HCT116 (cell line): ENCODE results near the gene APH1B. TPM values are rescaled to one million over a fixed set of nuclear protein-coding genes. Genes with fewer than 3 reads are reported as not detected.

ENCODE experiments used
- ATAC-seq: fragments of 200-7000 bp; cut with Tn5 transposase; 2 replicates; pipeline ENCODE4 v1.9.1; 2020; ENCODE audit warnings: mild to moderate bottlenecking, moderate library complexity
- BruUV-seq: library from RNA; stranded (reverse); fragments of 400-500 nt; replicated peaks from 2 replicates; lab custom pipeline; 2021; lab: Mats Ljungman, UMichigan
- CTCF ChIA-PET: fragments of 300-600 bp; sonication (Branson Sonifier 250); formaldehyde crosslinking; loops from one replicate; lab custom pipeline; 2021; ENCODE audit warnings: antibody characterized with exemption; lab: Charles Lee
- POLR2A ChIA-PET: fragments of 300-600, 350-600 bp; sonication (Branson Sonifier 250); formaldehyde crosslinking; loops from one replicate; lab custom pipeline; 2021; ENCODE audit warnings: antibody characterized with exemption; lab: Charles Lee
- RAD21 ChIA-PET, 2 experiments: fragments of 300-600 bp; sonication (Branson Sonifier 250); formaldehyde crosslinking; loops; one replicate each; lab custom pipeline; 2023; ENCODE audit warnings: low total read pairs in 2 of 2; ENCODE audit not compliant: uncharacterized antibody in 2 of 2, unreplicated experiment in 2 of 2, low non-redundant PET in 1 of 2; lab: Charles Lee
- DNase-seq: peaks from one replicate; pipeline ENCODE4 v3.0.0-alpha.2; 2010; ENCODE audit warnings: low read depth, low spot score
- H2AFZ ChIP-seq: fragments of 200-600 bp; shearing (Covaris generic), sonication (generic); 2 replicates; pipeline ENCODE4 v1.6.1; 2017; ENCODE audit warnings: low read depth, mixed run types, mixed read lengths, antibody characterized with exemption, low read length; ENCODE audit not compliant: poor library complexity, severe bottlenecking
- H3K27ac ChIP-seq: 2 replicates; pipeline ENCODE4 v1.5.1; 2012; ENCODE audit warnings: low read depth, low read length
- H3K27me3 ChIP-seq: fragments of 200-600 bp; sonication (generic); 2 replicates; pipeline ENCODE4 v1.6.1; 2016; ENCODE audit warnings: mixed run types, low read length, mixed read lengths; ENCODE audit not compliant: insufficient read depth
- H3K36me3 ChIP-seq, 2 experiments: fragments of 200-500 bp in 1 of 2; fragments of 200-600 bp in 1 of 2; sonication (Bioruptor generic) in 1 of 2; sonication (generic) in 1 of 2; 2 replicates each; pipeline versions ENCODE4 v1.5.1 to v1.6.1; 2014 to 2016; ENCODE audit warnings: low read length in 2 of 2, inconsistent platforms in 1 of 2, mixed read lengths in 1 of 2, mixed run types in 1 of 2; ENCODE audit not compliant: insufficient read depth in 2 of 2, control insufficient read depth in 1 of 2
- H3K4me1 ChIP-seq, 2 experiments: fragments of 200-600 bp in 1 of 2; sonication (generic) in 1 of 2; 2 replicates each; pipeline versions ENCODE4 v1.5.1 to v1.6.1; 2012 to 2017; ENCODE audit warnings: low read length in 2 of 2, inconsistent platforms in 1 of 2, mild to moderate bottlenecking in 1 of 2, mixed read lengths in 1 of 2, mixed run types in 1 of 2, moderate library complexity in 1 of 2; ENCODE audit not compliant: insufficient read depth in 2 of 2, control insufficient read depth in 1 of 2
- H3K4me2 ChIP-seq: fragments of 200-600 bp; sonication (generic); 2 replicates; pipeline ENCODE4 v1.6.1; 2017; ENCODE audit warnings: mixed run types, low read length, mixed read lengths
- H3K4me3 ChIP-seq, 2 experiments: fragments of 200-600 bp in 1 of 2; sonication (generic) in 1 of 2; replicated peaks in 1 of 2; 2 replicates each; pipeline ENCODE4 v1.5.1; 2011 to 2016; ENCODE audit warnings: low read length in 2 of 2, control low read depth in 1 of 2, low read depth in 1 of 2, mild to moderate bottlenecking in 1 of 2, mixed read lengths in 1 of 2, mixed run types in 1 of 2
- H3K79me2 ChIP-seq: fragments of 200-600 bp; sonication (generic); 2 replicates; pipeline ENCODE4 v1.6.1; 2017; ENCODE audit warnings: mild to moderate bottlenecking, mixed run types, low read length, moderate library complexity, mixed read lengths; ENCODE audit not compliant: insufficient read depth
- H3K9ac ChIP-seq: fragments of 200-600 bp; sonication (generic); 2 replicates; pipeline ENCODE4 v1.6.1; 2016; ENCODE audit warnings: low read length, mixed read lengths
- H3K9me2 ChIP-seq: fragments of 200-600 bp; sonication (generic), shearing (Covaris generic); 2 replicates; pipeline ENCODE4 v1.6.1; 2017; ENCODE audit warnings: mixed run types, mild to moderate bottlenecking, moderate library complexity; ENCODE audit not compliant: insufficient read depth
- H3K9me3 ChIP-seq, 2 experiments: fragments of 200-500 bp in 1 of 2; fragments of 200-600 bp in 1 of 2; sonication (Bioruptor generic) in 1 of 2; sonication (generic) in 1 of 2; 2 replicates each; pipeline ENCODE4 v1.6.1; 2014 to 2017; ENCODE audit warnings: low read length in 2 of 2, mixed read lengths in 2 of 2, inconsistent platforms in 1 of 2, low read depth in 1 of 2, mild to moderate bottlenecking in 1 of 2, mixed run types in 1 of 2, moderate library complexity in 1 of 2; ENCODE audit not compliant: control insufficient read depth in 1 of 2, insufficient read depth in 1 of 2
- H4K20me1 ChIP-seq: fragments of 200-600 bp; sonication (generic), shearing (Covaris generic); 2 replicates; pipeline ENCODE4 v1.6.1; 2017; ENCODE audit warnings: mixed run types, mild to moderate bottlenecking, moderate library complexity; ENCODE audit not compliant: insufficient read depth
- CEBPB ChIP-seq: IDR thresholded peaks from 2 replicates; pipeline ENCODE4 v1.6.1; 2012; ENCODE audit warnings: low read depth
- CTCF ChIP-seq, 3 experiments: fragments of 200-600 bp in 1 of 3; sonication (generic) in 1 of 3; IDR thresholded peaks in 2 of 3; conservative IDR thresholded peaks in 1 of 3; 2 replicates each; pipeline ENCODE4 v1.5.1; 2012 to 2017; ENCODE audit warnings: low read depth in 2 of 3, low read length in 2 of 3, antibody characterized with exemption in 1 of 3, borderline replicate concordance in 1 of 3, control low read depth in 1 of 3, mild to moderate bottlenecking in 1 of 3, mixed read lengths in 1 of 3, mixed run types in 1 of 3, moderate library complexity in 1 of 3; ENCODE audit not compliant: insufficient read depth in 1 of 3
- EGR1 ChIP-seq: IDR thresholded peaks from 2 replicates; pipeline ENCODE4 v1.6.1; 2012; ENCODE audit warnings: low read depth
- ELF1 ChIP-seq: IDR thresholded peaks from 2 replicates; pipeline ENCODE4 v1.6.1; 2012; ENCODE audit warnings: low read depth, borderline replicate concordance
- EZH2phosphoT487 ChIP-seq: fragments of 200-600 bp; IDR thresholded peaks from 2 replicates; pipeline ENCODE4 v1.6.1; 2018; ENCODE audit warnings: antibody characterized with exemption, borderline replicate concordance
- FOSL1 ChIP-seq: IDR thresholded peaks from 2 replicates; pipeline ENCODE4 v1.6.1; 2012; ENCODE audit warnings: low read depth
- RAD21 ChIP-seq: IDR thresholded peaks from 2 replicates; pipeline ENCODE4 v1.6.1; 2012; ENCODE audit warnings: low read depth, mild to moderate bottlenecking
- REST ChIP-seq: IDR thresholded peaks from 2 replicates; pipeline ENCODE4 v1.6.1; 2012; ENCODE audit warnings: low read depth
- SP1 ChIP-seq: IDR thresholded peaks from 2 replicates; pipeline ENCODE4 v1.6.1; 2012; ENCODE audit warnings: low read depth
- SRF ChIP-seq: IDR thresholded peaks from 2 replicates; pipeline ENCODE4 v1.6.1; 2012; ENCODE audit warnings: low read depth
- ZFX ChIP-seq: fragments of 450-650 bp; IDR thresholded peaks from 2 replicates; pipeline ENCODE4 v1.6.1; 2017
- ZNF274 ChIP-seq: fragments of 200-500 bp; sonication (Bioruptor generic); IDR thresholded peaks from 2 replicates; pipeline ENCODE4 v1.6.1; 2014; ENCODE audit warnings: mild to moderate bottlenecking, low read depth, low read length, inconsistent platforms
- intact Hi-C: fragments of 100-400 bp; cut with micrococcal nuclease; formaldehyde crosslinking; loops from 2 replicates; pipeline ENCODE4 v1.10.0; 2022
- total RNA-seq: library from RNA; stranded (reverse); gene quantifications from one replicate; pipeline ENCODE4 v1.2.1, GENCODE V29; 2021; ENCODE audit not compliant: unreplicated experiment
- TF ChIP-seq, protein P1 (sequence below): IDR thresholded peaks from 2 replicates; pipeline ENCODE4 v1.6.1; 2012

APH1B gene
- total RNA-seq, 1 experiment from 2014 or later, result 8.5 TPM

- TF ChIP-seq REST (no peak), CEBPB (no peak), CTCF (IDR thresholded peaks at IDR 0.05 in 2 of 3, conservative IDR thresholded peaks at IDR 0.05 in 1 of 3; ENCODE audit: borderline replicate concordance in 1 of 3, insufficient read depth in 1 of 3, low read depth in 2 of 3, low read length in 2 of 3) (no peak), EGR1 (no peak), RAD21 (no peak), ELF1 (no peak)
- TF ChIP-seq, protein P1, sequence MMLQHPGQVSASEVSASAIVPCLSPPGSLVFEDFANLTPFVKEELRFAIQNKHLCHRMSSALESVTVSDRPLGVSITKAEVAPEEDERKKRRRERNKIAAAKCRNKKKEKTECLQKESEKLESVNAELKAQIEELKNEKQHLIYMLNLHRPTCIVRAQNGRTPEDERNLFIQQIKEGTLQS, result no peak
Observed at GRCh38 chr15:63291507-63291906, 14.1 kb downstream of the APH1B start (continued).

GRCh38 chr15:63292241-63292640 is 14.8 kb downstream of the APH1B start:
- CTCF ChIA-PET, result interaction anchor here (2.4 kb wide), 1 partner anchor 110 kb away, joined by 17 read pairs; no protein-coding TSS in a partner anchor

More at GRCh38 chr15:63292241-63292640, 14.8 kb downstream of the APH1B start:
- no peak overlapping the region for H3K9ac ChIP-seq
- H4K20me1 ChIP-seq, result no peaks in the 10 kb centered on the region
- intact Hi-C loops, result no loop called here
- BruUV-seq, result no TSS peak
- no peaks in the 10 kb centered on the region for H3K79me2 ChIP-seq
- H3K27ac ChIP-seq, result no peak overlapping the region
- TF ChIP-seq FOSL1 (no peak), EZH2phosphoT487 (no peak), CEBPB (no peak), REST (no peak), SRF (no peak), ZFX (no peak), SP1 (no peak), ZNF274 (no peak)
- DNase-seq, result no peak
- H3K9me3 ChIP-seq, result no peaks in the 10 kb centered on the region
- no peak overlapping the region for H3K4me2 ChIP-seq
- peaks cover 0 to 7% of the 10 kb centered on the region in 2 experiments; a peak in 2 of 4 replicates for H3K4me1 ChIP-seq
- POLR2A ChIA-PET, result no interaction called here
- ATAC-seq, result no peak
- no peaks in the 10 kb centered on the region for H3K27me3 ChIP-seq
- RAD21 ChIA-PET, result no interaction called here
- H2AFZ ChIP-seq, result no peak overlapping the region
- no peak overlapping the region for H3K4me3 ChIP-seq
- H3K9me2 ChIP-seq, result no peaks in the 10 kb centered on the region
- H3K36me3 ChIP-seq, result no peaks in the 10 kb centered on the region
